Ectodermal cell (in vitro differentiated cells): Measurements from ENCODE around the gene RYK.

Experiments used
- H3K27ac ChIP-seq: 2 replicates; pipeline ENCODE4 v1.7.0; 2013; ENCODE audit warnings: mild to moderate bottlenecking, low read depth, low read length; ENCODE audit not compliant: insufficient read depth, poor library complexity, severe bottlenecking
- H3K27me3 ChIP-seq: 2 replicates; pipeline ENCODE4 v1.7.0; 2013; ENCODE audit warnings: mild to moderate bottlenecking, low read length; ENCODE audit not compliant: insufficient read depth, control insufficient read depth, poor library complexity, severe bottlenecking
- H3K36me3 ChIP-seq: one replicate; pipeline ENCODE4 v1.7.0; 2013; ENCODE audit warnings: low read length; ENCODE audit not compliant: control insufficient read depth, insufficient read depth
- H3K4me1 ChIP-seq: one replicate; pipeline ENCODE4 v1.7.0; 2013; ENCODE audit warnings: low read length; ENCODE audit not compliant: control insufficient read depth, insufficient read depth
- H3K4me3 ChIP-seq: 2 replicates; pipeline ENCODE4 v1.7.0; 2013; ENCODE audit warnings: low read depth, low read length, control low read depth; ENCODE audit not compliant: insufficient read depth
- H3K9me3 ChIP-seq: 2 replicates; pipeline ENCODE4 v1.7.0; 2013; ENCODE audit warnings: mild to moderate bottlenecking, low read length, moderate library complexity; ENCODE audit not compliant: control insufficient read depth
- WGBS, 2 experiments: methylation state at CpG; one replicate each; pipeline ENCODE4 v1.1.7; 2013; ENCODE audit warnings: missing lambda C conversion rate in 2 of 2; 5-methylcytosine and 5-hydroxymethylcytosine counted together

The RYK gene

GRCh38 chr3:134161898-134162615 lies 88.6 kb downstream of the RYK start:
- no peak overlapping the region for H3K27ac ChIP-seq

GRCh38 chr3:134155446-134155845 lies 95.2 kb downstream of the RYK start:
- Histone ChIP-seq H3K4me3 (no peak overlapping the region), H3K36me3 (peaks cover 10% of the 10 kb centered on the region), H3K4me1 (no peaks in the 10 kb centered on the region), H3K27ac (no peak overlapping the region), H3K9me3 (no peaks in the 10 kb centered on the region), H3K27me3 (no peaks in the 10 kb centered on the region)
- 91 to 94% methylated on average over 2 of the region's 2 CpGs for WGBS, 2 experiments

More at GRCh38 chr3:134161898-134162615, 88.6 kb downstream of the RYK start:
- 76 to 82% methylated on average over 9 of the region's 9 CpGs for WGBS, 2 experiments
- Histone ChIP-seq H3K4me3 (no peak overlapping the region), H3K9me3 (no peaks in the 10 kb centered on the region), H3K27me3 (no peaks in the 10 kb centered on the region), H3K4me1 (no peaks in the 10 kb centered on the region), H3K36me3 (peaks cover 10% of the 10 kb centered on the region)

- Histone ChIP-seq H3K36me3 (peaks cover 5% of the 10 kb centered on the region), H3K4me3 (no peak overlapping the region)
- 93% methylated on average over 13 of the region's 13 CpGs for WGBS, 2 experiments
Measured at GRCh38 chr3:134153761-134154160, 96.9 kb downstream of the RYK start.

GRCh38 chr3:134150476-134150875 lies 100.2 kb downstream of the RYK start:
- Histone ChIP-seq H3K27me3 (no peaks in the 10 kb centered on the region), H3K9me3 (no peaks in the 10 kb centered on the region), H3K4me3 (no peak overlapping the region), H3K4me1 (no peaks in the 10 kb centered on the region), H3K27ac (no peak overlapping the region), H3K36me3 (no peaks in the 10 kb centered on the region)
- 89 to 92% methylated on average over 2 of the region's 2 CpGs for WGBS, 2 experiments

More at GRCh38 chr3:134153761-134154160, 96.9 kb downstream of the RYK start:
- H3K27me3 ChIP-seq: no peaks in the 10 kb centered on the region
- H3K4me1 ChIP-seq: no peaks in the 10 kb centered on the region
- H3K27ac ChIP-seq: no peak overlapping the region
- no peaks in the 10 kb centered on the region for H3K9me3 ChIP-seq

- Histone ChIP-seq H3K4me3 (no peak overlapping the region), H3K27me3 (no peaks in the 10 kb centered on the region), H3K27ac (no peak overlapping the region), H3K4me1 (no peaks in the 10 kb centered on the region), H3K36me3 (no peaks in the 10 kb centered on the region), H3K9me3 (no peaks in the 10 kb centered on the region)
- whole genome bisulfite sequencing, 2 experiments: 93 to 96% methylated on average over 2 of the region's 2 CpGs
Measured at GRCh38 chr3:134149286-134149685, 101.4 kb downstream of the RYK start.

- H3K27ac ChIP-seq: no peak overlapping the region
- H3K4me1 ChIP-seq: no peaks in the 10 kb centered on the region
- H3K36me3 ChIP-seq: no peaks in the 10 kb centered on the region
- H3K9me3 ChIP-seq: no peaks in the 10 kb centered on the region
- no peaks in the 10 kb centered on the region for H3K27me3 ChIP-seq
- H3K4me3 ChIP-seq: no peak overlapping the region
- WGBS, 2 experiments: 97 to 98% methylated on average over 3 of the region's 3 CpGs
Measured at GRCh38 chr3:134148534-134148933, 102.1 kb downstream of the RYK start.

GRCh38 chr3:134147411-134147810 lies 103.2 kb downstream of the RYK start:
- Histone ChIP-seq H3K4me1 (no peaks in the 10 kb centered on the region), H3K27me3 (no peaks in the 10 kb centered on the region), H3K36me3 (no peaks in the 10 kb centered on the region), H3K9me3 (no peaks in the 10 kb centered on the region), H3K27ac (no peak overlapping the region), H3K4me3 (no peak overlapping the region)
- 95 to 96% methylated on average over 3 of the region's 3 CpGs for WGBS, 2 experiments

GRCh38 chr3:134146666-134147065 lies 104.0 kb downstream of the RYK start:
- Histone ChIP-seq H3K4me1 (no peaks in the 10 kb centered on the region), H3K36me3 (no peaks in the 10 kb centered on the region), H3K27me3 (no peaks in the 10 kb centered on the region), H3K9me3 (no peaks in the 10 kb centered on the region), H3K27ac (no peak overlapping the region), H3K4me3 (no peak overlapping the region)

- Histone ChIP-seq H3K4me3 (no peak overlapping the region), H3K36me3 (no peaks in the 10 kb centered on the region), H3K27ac (no peak overlapping the region), H3K4me1 (no peaks in the 10 kb centered on the region), H3K27me3 (no peaks in the 10 kb centered on the region), H3K9me3 (no peaks in the 10 kb centered on the region)
- 81 to 86% methylated on average over 3 of the region's 3 CpGs for WGBS, 2 experiments
Measured at GRCh38 chr3:134145183-134145582, 105.5 kb downstream of the RYK start.

GRCh38 chr3:134144694-134145093 lies 106.0 kb downstream of the RYK start:
- WGBS, 2 experiments: 75 to 81% methylated on average over 3 of the region's 3 CpGs

More at GRCh38 chr3:134144694-134145093, 106.0 kb downstream of the RYK start:
- Histone ChIP-seq H3K36me3 (no peaks in the 10 kb centered on the region), H3K27me3 (no peaks in the 10 kb centered on the region), H3K4me3 (no peak overlapping the region), H3K9me3 (no peaks in the 10 kb centered on the region), H3K27ac (no peak overlapping the region), H3K4me1 (no peaks in the 10 kb centered on the region)
